Ectodermal cell (in vitro differentiated cells): ENCODE measurements around the gene KCNJ2.

ENCODE experiments used
- H3K27ac ChIP-seq: 2 replicates; pipeline ENCODE4 v1.7.0; 2013; ENCODE audit warnings: mild to moderate bottlenecking, low read depth, low read length; ENCODE audit not compliant: insufficient read depth, poor library complexity, severe bottlenecking
- H3K27me3 ChIP-seq: 2 replicates; pipeline ENCODE4 v1.7.0; 2013; ENCODE audit warnings: mild to moderate bottlenecking, low read length; ENCODE audit not compliant: insufficient read depth, control insufficient read depth, poor library complexity, severe bottlenecking
- H3K36me3 ChIP-seq: one replicate; pipeline ENCODE4 v1.7.0; 2013; ENCODE audit warnings: low read length; ENCODE audit not compliant: control insufficient read depth, insufficient read depth
- H3K4me1 ChIP-seq: one replicate; pipeline ENCODE4 v1.7.0; 2013; ENCODE audit warnings: low read length; ENCODE audit not compliant: control insufficient read depth, insufficient read depth
- H3K4me3 ChIP-seq: 2 replicates; pipeline ENCODE4 v1.7.0; 2013; ENCODE audit warnings: low read depth, low read length, control low read depth; ENCODE audit not compliant: insufficient read depth
- H3K9me3 ChIP-seq: 2 replicates; pipeline ENCODE4 v1.7.0; 2013; ENCODE audit warnings: mild to moderate bottlenecking, low read length, moderate library complexity; ENCODE audit not compliant: control insufficient read depth
- WGBS, 2 experiments: methylation state at CpG; one replicate each; pipeline ENCODE4 v1.1.7; 2013; ENCODE audit warnings: missing lambda C conversion rate in 2 of 2; 5-methylcytosine and 5-hydroxymethylcytosine counted together

Gene KCNJ2

DNA sequence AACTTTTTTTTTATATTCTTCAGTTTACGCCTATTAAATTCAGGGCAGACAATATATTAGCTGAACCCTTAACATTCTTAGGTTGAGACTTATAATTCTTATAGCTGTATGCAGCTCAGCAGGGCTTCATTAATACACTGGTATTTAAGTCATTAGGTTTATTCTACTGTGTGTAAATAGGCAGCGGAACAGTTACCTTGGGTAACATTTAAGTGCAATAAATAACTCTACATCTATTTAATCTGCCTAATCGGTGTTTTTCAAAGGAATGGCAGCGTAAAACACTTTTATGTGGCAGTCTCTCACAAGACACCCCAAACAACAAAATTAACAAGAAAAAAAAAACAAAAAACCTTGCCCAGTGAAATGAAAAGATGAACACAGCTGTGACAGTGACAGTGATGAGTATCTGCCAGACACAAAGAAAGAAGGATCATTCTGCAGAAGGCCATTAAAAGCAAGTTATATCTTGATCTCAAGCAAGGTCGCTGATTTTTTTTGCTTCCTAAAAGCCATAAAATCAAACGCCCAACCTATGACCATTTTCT lies 32.6 kb downstream of the KCNJ2 start:
- no peaks in the 10 kb centered on the region for H3K27me3 ChIP-seq
- no peaks in the 10 kb centered on the region for H3K9me3 ChIP-seq
- no peaks in the 10 kb centered on the region for H3K36me3 ChIP-seq
- 92 to 93% methylated on average over 4 to 6 of the region's 6 CpGs for WGBS, 2 experiments
- H3K4me3 ChIP-seq = no peak overlapping the region
- no peaks in the 10 kb centered on the region for H3K4me1 ChIP-seq
- no peak overlapping the region for H3K27ac ChIP-seq

- Histone ChIP-seq H3K4me3 (no peak overlapping the region), H3K4me1 (no peaks in the 10 kb centered on the region), H3K27me3 (no peaks in the 10 kb centered on the region), H3K27ac (no peak overlapping the region), H3K36me3 (no peaks in the 10 kb centered on the region), H3K9me3 (no peaks in the 10 kb centered on the region)
- 83 to 86% methylated on average over 1 of the region's 2 CpGs for WGBS, 2 experiments
Observed at GRCh38 chr17:70202840-70203239, 33.5 kb downstream of the KCNJ2 start.

- Histone ChIP-seq H3K4me1 (no peaks in the 10 kb centered on the region), H3K27me3 (no peaks in the 10 kb centered on the region), H3K4me3 (no peak overlapping the region), H3K9me3 (no peaks in the 10 kb centered on the region), H3K36me3 (no peaks in the 10 kb centered on the region), H3K27ac (no peak overlapping the region)
- WGBS, 2 experiments = 90 to 94% methylated on average over 3 of the region's 3 CpGs
Observed at GRCh38 chr17:70204431-70204830, 35.1 kb downstream of the KCNJ2 start.

DNA sequence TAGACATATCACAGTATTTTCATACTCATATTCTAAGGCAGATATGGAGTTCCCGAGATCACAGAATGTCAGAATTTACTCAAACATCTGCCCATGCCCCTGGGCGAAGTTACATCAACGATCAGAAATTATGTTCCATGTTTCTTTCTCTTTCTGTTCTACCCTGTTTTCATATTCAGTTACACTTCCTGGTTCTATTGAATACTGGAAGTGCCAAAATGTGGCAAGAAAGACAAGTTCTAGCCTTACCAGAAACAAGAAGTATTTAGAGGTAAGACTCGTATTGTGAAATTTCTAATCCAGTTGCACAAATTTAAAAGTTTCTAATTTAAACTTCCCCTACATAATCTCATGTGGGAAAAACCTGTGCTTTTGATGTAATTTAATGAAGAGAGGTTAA lies 36.1 kb downstream of the KCNJ2 start:
- H3K9me3 ChIP-seq = no peaks in the 10 kb centered on the region
- H3K27me3 ChIP-seq = no peaks in the 10 kb centered on the region
- no peaks in the 10 kb centered on the region for H3K36me3 ChIP-seq
- 94 to 97% methylated on average over 3 of the region's 4 CpGs for WGBS, 2 experiments
- H3K27ac ChIP-seq = no peak overlapping the region
- no peaks in the 10 kb centered on the region for H3K4me1 ChIP-seq
- H3K4me3 ChIP-seq = no peak overlapping the region

GRCh38 chr17:70206361-70207010 lies 37.2 kb downstream of the KCNJ2 start:
- no peaks in the 10 kb centered on the region for H3K4me1 ChIP-seq
- no peak overlapping the region for H3K27ac ChIP-seq
- 71 to 79% methylated on average over 6 of the region's 6 CpGs for WGBS, 2 experiments
- H3K36me3 ChIP-seq = no peaks in the 10 kb centered on the region
- H3K9me3 ChIP-seq = no peaks in the 10 kb centered on the region
- H3K4me3 ChIP-seq = no peak overlapping the region
- H3K27me3 ChIP-seq = no peaks in the 10 kb centered on the region

DNA sequence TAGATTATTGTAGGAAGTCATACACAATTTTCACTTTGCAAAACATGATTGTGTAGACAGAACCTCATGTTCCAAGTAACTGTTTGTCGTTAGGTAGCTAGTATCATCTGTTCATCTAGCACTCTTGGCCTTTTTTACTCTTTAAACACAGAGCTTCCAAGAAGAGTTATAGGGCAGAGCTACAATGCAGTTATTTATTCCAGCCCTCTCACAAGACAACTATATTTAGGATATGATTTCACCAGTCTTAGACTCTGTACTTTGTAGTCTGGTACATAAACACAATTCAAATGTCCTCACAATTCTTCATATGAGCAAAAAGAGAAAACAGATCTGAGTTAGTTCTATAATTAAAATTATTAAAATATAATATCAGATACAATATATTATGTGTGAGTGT lies 37.9 kb downstream of the KCNJ2 start:
- no peaks in the 10 kb centered on the region for H3K36me3 ChIP-seq
- no peak overlapping the region for H3K4me3 ChIP-seq
- no peaks in the 10 kb centered on the region for H3K27me3 ChIP-seq
- no peaks in the 10 kb centered on the region for H3K9me3 ChIP-seq
- no peaks in the 10 kb centered on the region for H3K4me1 ChIP-seq
- H3K27ac ChIP-seq = no peak overlapping the region
- 88 to 94% methylated on average over 1 of the region's 1 CpG for WGBS, 2 experiments

- H3K9me3 ChIP-seq = no peaks in the 10 kb centered on the region
- 78 to 82% methylated on average over 6 of the region's 7 CpGs for WGBS, 2 experiments
Observed at GRCh38 chr17:70208080-70208794, 38.9 kb downstream of the KCNJ2 start.

DNA sequence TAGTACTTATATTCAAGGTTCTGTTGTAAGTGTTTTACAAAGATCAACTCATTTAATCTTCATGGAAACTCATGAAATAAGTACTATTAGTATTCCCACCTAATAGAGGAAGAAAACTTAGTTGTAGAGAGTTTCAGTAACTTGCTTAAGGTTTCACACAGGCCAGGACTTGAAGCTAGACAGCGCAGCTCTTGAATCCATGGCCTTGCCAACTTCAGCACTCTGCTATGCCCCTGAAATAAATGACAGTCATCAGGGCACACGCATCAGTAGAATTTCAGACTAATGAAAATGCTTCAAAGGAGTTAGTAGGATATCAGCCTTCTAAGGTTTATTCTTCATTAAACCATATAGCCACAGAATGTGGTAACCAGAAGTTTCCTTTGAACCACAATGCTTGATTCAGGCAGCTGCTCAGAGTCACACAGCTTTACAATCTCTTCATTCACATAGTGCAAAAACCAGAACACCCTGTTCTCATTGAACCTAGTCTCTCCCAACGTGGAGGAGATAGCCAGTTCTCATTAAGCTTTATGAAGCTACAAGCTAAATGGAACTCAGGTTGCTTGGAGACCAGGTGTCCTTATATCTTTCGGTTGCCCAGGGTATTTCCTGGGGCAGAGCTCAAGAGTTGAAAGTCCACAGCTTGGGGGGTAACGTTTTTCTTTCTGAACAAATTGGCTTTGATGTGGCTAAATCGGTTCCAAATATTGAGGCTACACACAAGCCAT lies 39.7 kb downstream of the KCNJ2 start:
- H3K36me3 ChIP-seq = no peaks in the 10 kb centered on the region
- H3K9me3 ChIP-seq = no peaks in the 10 kb centered on the region
- 89 to 90% methylated on average over 6 of the region's 6 CpGs for WGBS, 2 experiments
- H3K27ac ChIP-seq = no peak overlapping the region
- H3K4me1 ChIP-seq = no peaks in the 10 kb centered on the region
- H3K27me3 ChIP-seq = no peaks in the 10 kb centered on the region
- H3K4me3 ChIP-seq = no peak overlapping the region

More at GRCh38 chr17:70208080-70208794, 38.9 kb downstream of the KCNJ2 start:
- Histone ChIP-seq H3K27ac (no peak overlapping the region), H3K36me3 (no peaks in the 10 kb centered on the region), H3K4me1 (no peaks in the 10 kb centered on the region), H3K4me3 (no peak overlapping the region), H3K27me3 (no peaks in the 10 kb centered on the region)

DNA sequence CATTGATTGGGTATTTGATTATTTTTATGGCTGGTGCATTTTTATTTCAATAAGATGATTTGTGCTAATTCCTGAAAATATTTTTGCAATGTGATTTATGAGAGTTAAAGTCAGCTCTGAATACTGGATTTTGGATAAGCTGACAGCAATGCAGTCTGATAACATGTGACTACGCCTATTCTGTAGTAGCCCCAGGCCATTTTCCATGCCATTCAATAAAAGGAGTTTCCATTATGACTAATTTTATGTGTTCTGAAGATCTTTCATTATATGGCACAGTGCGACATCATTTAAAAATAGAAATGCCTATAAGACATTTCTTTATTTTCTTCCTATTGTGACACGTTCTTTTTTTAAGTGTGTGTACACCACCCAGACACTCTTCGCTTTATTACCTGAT lies 46.3 kb downstream of the KCNJ2 start:
- 98 to 99% methylated on average over 4 of the region's 4 CpGs for WGBS, 2 experiments

DNA sequence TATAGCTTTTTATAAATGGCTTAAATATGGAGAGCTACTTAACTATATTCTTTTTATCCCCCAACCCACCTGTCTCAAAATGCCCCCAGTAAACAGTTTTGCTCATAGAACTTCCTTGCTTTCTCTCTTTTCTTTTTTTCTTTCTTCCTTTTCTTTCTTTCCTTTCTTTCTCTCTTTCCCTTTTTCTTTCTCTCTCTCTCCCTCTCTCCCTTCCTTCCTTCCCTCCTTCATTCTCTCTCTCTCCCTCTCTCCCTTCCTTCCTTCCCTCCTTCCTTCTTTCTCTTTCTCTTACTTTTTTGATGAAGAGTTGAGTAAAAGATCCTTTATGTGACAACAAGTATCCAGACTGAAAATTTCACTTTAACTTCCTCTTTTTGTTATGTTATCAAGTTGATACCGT lies 48.2 kb downstream of the KCNJ2 start:
- Histone ChIP-seq H3K27ac (no peak overlapping the region), H3K4me1 (no peaks in the 10 kb centered on the region), H3K36me3 (no peaks in the 10 kb centered on the region), H3K9me3 (no peaks in the 10 kb centered on the region), H3K4me3 (no peak overlapping the region), H3K27me3 (no peaks in the 10 kb centered on the region)
- WGBS, 2 experiments = no CpG with 5 or more reads among the region's 1 CpG

More for the DNA sequence above, 46.3 kb downstream of the KCNJ2 start:
- H3K27me3 ChIP-seq = no peaks in the 10 kb centered on the region
- H3K27ac ChIP-seq = no peak overlapping the region
- no peaks in the 10 kb centered on the region for H3K4me1 ChIP-seq
- no peak overlapping the region for H3K4me3 ChIP-seq
- no peaks in the 10 kb centered on the region for H3K9me3 ChIP-seq
- H3K36me3 ChIP-seq = no peaks in the 10 kb centered on the region
